ENCODE data around the gene FBXO34.
A peak's percentile ranks its signal among the peaks of the same experiment; 100 is the strongest.
"Not testable (repeated sequence)": the region's sequence is repeated elsewhere in the genome, so short reads cannot be mapped to it uniquely, and the experiment has no call there.

The FBXO34 gene

GRCh38 chr14:55350461-55350860 lies 79.2 kb downstream of the FBXO34 start:
- DNase-seq = no peak

DNA sequence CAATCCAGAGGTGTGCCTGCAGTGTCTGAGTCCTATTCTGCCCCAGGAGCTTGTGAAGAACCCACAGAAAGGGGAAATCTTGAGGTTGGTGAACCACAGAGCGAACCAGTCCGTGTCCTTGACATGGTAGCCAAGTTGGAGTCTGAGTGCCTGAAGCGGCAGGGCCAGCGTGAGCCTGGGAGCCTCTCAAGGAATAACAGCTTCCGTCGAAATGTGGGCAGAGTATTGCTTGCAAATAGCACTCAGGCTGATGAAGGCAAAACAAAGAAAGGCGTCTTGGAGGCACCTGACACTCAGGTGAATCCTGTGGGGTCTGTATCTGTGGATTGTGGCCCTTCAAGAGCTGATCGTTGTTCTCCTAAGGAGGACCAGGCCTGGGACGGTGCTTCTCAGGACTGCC lies 79.9 kb downstream of the FBXO34 start:
- no peak for DNase-seq

- no peak for DNase-seq
Observed at GRCh38 chr14:55352201-55352600, 81.0 kb downstream of the FBXO34 start.

GRCh38 chr14:55353686-55354467 lies 82.7 kb downstream of the FBXO34 start:
- DNase-seq = no peak

- peak; percentile 56 for DNase-seq
Observed at GRCh38 chr14:55354500-55354899, 83.3 kb downstream of the FBXO34 start.

DNA sequence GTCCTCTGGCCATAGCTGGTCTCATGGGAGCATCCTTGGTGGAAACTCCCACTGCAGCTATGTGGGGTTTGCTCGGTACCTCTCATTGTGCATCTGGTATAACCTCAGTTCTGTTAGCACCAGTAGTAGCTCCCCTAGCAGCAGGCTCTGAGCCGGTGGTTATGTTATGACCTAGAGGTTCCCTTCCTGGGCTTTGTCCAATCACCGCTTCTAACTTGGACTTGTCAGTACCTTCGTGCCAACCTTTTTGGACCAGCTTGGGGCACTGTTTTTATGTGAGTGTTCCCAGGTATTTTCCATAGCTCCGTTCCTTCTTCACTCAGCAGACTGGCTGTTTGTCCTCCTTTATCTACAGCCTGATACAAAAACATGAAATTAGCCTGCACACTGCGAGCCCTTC lies 84.7 kb downstream of the FBXO34 start:
- DNase-seq = no peak

DNA sequence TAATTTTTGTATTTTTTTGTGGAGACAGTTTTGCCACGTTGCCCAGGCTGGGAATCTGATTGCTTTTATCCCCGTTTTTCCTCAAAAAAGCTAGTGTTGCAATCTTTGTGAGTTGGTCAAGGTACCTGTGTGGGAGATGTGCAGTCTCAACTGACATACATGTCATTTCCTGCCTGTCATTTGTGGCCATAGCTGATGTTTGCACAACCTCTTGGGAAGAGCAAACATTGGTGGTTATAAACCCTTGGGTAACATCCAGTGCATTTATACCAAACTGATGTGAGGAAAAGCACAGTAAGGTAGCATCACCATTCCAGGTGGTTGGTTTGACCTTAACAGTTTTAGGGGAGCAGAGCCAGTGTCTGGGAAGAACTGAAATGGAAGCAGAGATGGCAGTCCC lies 85.7 kb downstream of the FBXO34 start:
- DNase-seq = no peak

GRCh38 chr14:55359307-55359706 lies 88.1 kb downstream of the FBXO34 start:
- no peak for DNase-seq

- no peak for DNase-seq
Observed at GRCh38 chr14:55361190-55361589, 90.0 kb downstream of the FBXO34 start.

DNA sequence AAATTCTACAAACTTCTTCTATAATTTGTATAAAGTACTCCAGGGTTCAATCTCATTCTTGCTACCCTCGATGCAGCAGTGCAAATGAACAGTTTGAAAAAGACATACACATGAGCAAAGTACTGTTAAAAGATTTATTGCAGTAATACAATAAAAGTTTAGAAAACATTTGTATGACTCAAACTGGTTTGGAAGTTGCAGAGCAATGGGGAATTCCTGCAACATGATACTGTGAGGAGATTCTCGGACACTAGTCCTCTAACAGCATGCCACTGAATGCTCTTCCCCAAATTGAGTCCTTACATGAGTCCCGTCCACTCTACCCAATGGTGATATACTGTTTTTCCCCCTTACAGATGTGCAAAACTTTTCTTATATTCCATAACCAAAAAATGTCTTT lies 95.0 kb downstream of the FBXO34 start:
- DNase-seq = no peak

- no peak for DNase-seq
Observed at GRCh38 chr14:55370883-55371455, 99.7 kb downstream of the FBXO34 start.

GRCh38 chr14:55372423-55372822 lies 101.2 kb downstream of the FBXO34 start:
- no peak for DNase-seq

DNA sequence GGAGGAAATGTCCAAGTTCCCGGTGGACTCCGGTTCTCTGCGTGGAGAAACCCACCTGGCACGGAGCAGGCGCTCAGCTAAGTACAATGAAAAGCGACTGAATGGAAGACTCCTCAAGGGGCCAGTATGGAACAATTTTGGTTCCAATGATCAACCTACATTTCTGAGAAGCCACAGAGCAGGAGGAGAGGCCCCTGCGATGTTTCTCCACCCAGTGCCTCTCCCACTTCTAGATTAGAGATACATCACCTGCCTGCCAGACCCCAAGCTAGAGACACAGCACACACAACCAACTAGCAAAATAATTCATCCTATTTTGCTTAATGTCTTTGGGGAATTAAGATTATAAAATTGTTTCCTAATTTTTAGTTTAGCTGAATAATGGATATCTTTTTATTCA lies 101.6 kb downstream of the FBXO34 start:
- DNase-seq = no peak

- DNase-seq = no peak
Observed at GRCh38 chr14:55373784-55374705, 102.8 kb downstream of the FBXO34 start.

DNA sequence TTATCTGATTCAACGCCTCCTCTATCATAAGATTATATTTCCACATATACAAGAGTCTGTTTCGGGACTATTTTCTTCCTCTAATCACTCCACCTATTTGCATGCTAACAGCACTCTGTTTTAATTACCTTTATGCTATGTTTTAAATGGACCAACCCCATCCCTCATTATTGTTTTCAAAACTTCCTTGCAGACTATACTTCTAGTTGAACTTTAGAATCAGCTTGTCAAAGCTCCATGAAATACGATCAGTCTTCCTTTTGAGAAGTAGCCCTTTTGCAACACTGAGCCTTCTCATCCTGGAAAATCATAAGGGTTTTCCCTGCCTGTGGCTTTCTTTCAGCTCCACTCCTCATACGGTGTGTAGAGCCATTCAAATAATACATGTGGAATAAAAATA lies 103.5 kb downstream of the FBXO34 start:
- DNase-seq = no peak

DNA sequence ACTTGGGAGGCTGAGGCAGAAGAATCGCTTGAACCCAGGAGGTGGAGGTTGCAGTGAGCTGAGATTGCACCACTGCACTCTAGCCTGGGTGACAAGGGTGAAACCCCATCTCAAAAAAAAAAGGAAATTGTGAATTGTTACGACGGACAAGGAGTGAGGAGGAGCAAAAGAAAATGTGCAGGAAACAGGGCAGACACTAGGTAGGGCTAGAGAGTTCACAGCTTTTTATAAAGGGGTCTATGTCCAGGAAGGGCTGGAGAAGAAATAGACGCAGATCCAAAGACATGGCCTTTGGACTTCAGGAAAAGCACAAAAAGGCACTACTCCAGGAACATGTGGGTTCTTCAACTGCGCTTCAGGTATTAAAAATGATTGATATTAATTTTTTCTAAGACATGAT lies 106.0 kb downstream of the FBXO34 start:
- DNase-seq = no peak

DNA sequence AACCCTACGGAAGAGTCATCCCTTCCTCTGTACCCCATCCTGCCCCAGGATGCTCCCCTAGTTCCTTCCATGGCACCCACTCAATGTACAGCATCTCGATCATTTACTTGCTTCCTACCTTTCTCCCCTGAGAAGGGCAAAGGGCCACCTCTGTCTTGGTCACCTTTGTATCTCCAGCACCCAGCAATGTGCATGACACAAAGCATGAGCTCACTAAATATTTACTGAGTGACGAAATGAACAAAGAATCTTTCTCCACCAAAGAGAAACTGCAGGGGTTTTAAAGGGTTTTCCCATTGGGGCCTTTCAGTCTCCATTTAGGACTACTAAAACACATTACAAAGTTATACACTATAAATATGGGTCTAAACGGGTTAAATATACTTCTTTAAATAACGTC lies 109.8 kb downstream of the FBXO34 start:
- no peak for DNase-seq

DNA sequence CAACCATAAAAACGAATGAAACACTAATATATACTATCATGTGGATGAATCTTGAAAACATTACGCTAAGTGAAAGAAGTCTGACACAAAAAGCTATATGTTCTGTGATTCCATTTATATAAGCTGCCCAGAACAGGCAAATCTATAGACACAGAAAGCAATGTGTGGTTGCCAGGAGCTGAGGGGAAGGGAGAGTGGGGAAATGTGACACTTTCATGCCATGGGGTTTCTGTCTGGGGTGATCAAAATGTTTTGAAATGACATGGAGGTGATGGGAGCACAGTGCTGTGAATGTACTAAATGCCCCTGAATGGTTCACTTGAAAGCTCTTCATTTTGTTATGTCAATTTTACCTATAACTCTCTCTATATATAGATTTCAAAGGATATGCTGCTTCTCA lies 110.3 kb downstream of the FBXO34 start:
- DNase-seq = no peak

DNA sequence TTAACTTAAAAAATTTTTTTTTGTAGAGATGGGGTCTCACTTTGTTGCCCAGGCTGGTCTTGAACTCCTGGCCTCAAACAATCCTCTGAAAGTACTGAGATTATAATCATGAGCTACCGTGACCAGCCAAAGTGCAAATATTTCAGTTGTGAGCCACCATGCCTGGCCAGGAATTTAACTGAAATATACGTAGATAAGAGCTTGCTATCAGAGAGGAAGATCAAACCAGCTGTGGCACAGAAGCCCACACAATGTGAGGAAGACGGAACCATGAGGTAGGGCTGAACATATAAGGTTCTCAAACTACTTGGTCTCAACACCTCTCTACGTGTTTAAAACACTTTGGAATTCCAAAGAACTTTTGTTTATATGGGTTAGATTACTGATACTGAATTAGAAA lies 111.3 kb downstream of the FBXO34 start:
- DNase-seq = no peak

- DNase-seq = not testable (repeated sequence)
Observed at GRCh38 chr14:55383056-55383466, 111.8 kb downstream of the FBXO34 start.

DNA sequence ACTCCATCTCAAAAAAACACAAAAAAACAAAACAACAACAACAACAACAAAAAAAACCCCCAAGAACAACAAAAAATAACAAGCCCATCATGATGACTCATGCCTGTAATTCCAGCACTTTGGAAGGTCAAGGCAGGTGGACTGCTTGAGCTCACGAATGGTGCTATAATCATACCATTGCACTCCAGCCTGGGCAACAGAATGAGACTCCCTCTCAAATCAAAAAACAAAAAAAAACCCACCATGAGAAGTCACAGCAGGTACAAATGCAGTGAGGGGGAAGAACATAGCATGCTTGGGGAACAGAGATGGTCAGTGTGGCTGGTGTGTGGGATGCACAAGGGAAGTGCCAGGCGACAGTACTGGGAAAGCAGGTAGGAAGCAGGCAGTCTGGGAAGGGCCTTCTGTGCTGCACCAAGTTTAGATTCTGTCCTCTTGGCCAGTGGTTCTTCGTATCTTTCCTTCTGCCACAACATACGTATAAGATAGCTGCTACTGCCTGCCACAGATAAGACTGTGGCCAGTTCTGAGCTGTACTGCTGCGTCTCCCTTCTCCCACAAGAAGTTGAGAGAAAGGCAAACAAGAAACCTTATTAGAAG lies 112.4 kb downstream of the FBXO34 start:
- DNase-seq = no peak

DNA sequence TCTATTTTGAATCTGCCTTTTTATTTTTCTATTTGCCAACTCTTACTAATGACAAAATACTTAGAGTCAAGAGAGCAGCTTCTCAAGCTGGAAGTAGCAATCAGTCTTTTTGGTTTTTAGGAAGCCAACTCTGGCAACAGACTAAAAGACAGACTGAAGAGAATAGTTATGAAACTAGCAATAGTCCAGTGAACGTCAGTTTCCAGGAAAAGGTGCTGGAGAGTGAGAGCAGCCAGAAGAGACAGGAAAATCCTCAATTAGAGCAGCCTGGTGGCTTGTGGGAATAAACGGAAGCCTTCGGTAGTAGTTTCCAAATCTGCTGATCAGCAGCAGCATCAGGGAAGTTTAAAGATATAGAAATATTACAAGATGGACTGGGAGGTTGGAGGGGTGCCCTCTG lies 113.3 kb downstream of the FBXO34 start:
- no peak for DNase-seq

DNA sequence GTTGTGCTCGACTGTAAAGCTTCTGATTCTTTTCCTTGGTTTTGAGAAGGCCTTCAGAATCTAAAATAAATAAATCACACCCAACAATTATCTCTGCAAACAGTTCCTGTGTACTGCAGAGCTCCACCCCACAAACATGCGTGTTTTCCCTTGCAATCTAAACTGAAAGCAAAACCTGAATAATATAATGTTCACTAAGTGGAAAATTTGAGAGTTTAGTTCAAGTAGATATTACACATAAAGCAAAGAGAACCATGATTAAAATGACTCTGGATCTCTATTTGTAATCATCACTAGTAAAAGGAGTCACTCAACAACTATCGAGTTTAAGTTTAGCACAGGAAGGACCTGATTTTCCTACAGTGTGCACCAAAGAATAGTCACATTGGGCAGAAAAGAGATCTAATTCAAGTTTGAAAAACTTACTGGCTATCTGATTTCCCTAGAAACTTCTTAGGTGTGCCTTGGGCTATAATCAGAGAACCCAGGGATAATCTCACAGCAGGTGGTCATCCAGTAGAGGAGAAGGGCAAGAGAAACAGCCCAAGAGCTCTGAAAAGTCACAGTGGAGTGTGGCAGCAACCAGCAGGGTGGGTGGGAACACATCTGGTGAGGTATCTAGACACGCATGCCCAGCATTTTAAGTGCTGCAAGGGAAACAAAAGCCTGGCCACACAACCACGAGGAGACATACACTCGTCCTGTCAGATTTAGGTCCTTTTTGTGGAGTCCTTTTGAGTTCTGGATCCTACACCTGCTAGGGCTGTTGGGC lies 115.0 kb downstream of the FBXO34 start:
- DNase-seq = no peak

Measured in 8988T (cell line).